Common myeloid progenitor, CD34-positive (primary cell): ENCODE data around the gene BNIP3.
"Not testable (repeated sequence)": the region's sequence is repeated elsewhere in the genome, so short reads cannot be mapped to it uniquely, and the experiment has no call there.

Source experiments
- CTCF ChIA-PET: fragments of 350-600 bp; sonication (Branson Sonifier 250); formaldehyde crosslinking; loops from one replicate; lab custom pipeline; 2021; ENCODE audit warnings: antibody characterized with exemption; lab: Charles Lee
- POLR2A ChIA-PET: fragments of 350-600 bp; sonication (Branson Sonifier 250); formaldehyde crosslinking; loops from one replicate; lab custom pipeline; 2021; ENCODE audit warnings: antibody characterized with exemption; lab: Charles Lee
- DNase-seq, 3 donors: peaks; one replicate each; pipeline versions ENCODE4 v3.0.0 to v3.0.0-alpha.2; 2013
- H3K27ac ChIP-seq, 2 experiments: 1 replicate in 1 of 2; 2 replicates in 1 of 2; pipeline ENCODE4 v1.7.0; 2013; ENCODE audit warnings: inconsistent platforms in 2 of 2, low read length in 2 of 2, mild to moderate bottlenecking in 2 of 2, low read depth in 1 of 2, moderate library complexity in 1 of 2; ENCODE audit not compliant: severe bottlenecking in 2 of 2, insufficient read depth in 1 of 2, poor library complexity in 1 of 2
- H3K27me3 ChIP-seq, 5 experiments: replicated peaks in 2 of 5; 1 replicate in 3 of 5; 2 replicates in 2 of 5; pipeline versions ENCODE4 v1.6.1 to v1.7.0; 2013; ENCODE audit warnings: low read length in 4 of 5, mild to moderate bottlenecking in 2 of 5, moderate library complexity in 2 of 5, inconsistent platforms in 1 of 5; ENCODE audit not compliant: insufficient read depth in 5 of 5, control insufficient read depth in 4 of 5
- H3K36me3 ChIP-seq, 4 experiments: 1 replicate in 2 of 4; 2 replicates in 2 of 4; pipeline versions ENCODE4 v1.6.1 to v1.7.0; 2013; ENCODE audit warnings: low read length in 3 of 4, control low read depth in 1 of 4, mild to moderate bottlenecking in 1 of 4; ENCODE audit not compliant: control insufficient read depth in 4 of 4, insufficient read depth in 4 of 4
- H3K4me1 ChIP-seq, 4 experiments: 1 replicate in 3 of 4; 2 replicates in 1 of 4; pipeline versions ENCODE4 v1.6.1 to v1.7.1; 2013; ENCODE audit warnings: low read length in 3 of 4, mild to moderate bottlenecking in 3 of 4, control low read depth in 1 of 4, inconsistent platforms in 1 of 4, moderate library complexity in 1 of 4; ENCODE audit not compliant: control insufficient read depth in 4 of 4, insufficient read depth in 4 of 4; ENCODE audit errors: control extremely low read depth in 1 of 4
- H3K4me3 ChIP-seq, 7 experiments: 1 replicate in 4 of 7; 2 replicates in 3 of 7; pipeline versions ENCODE4 v1.5.1 to v1.7.0; 2013; ENCODE audit warnings: mild to moderate bottlenecking in 7 of 7, low read length in 6 of 7, moderate library complexity in 6 of 7, inconsistent platforms in 2 of 7, low read depth in 2 of 7, control low read depth in 1 of 7; ENCODE audit not compliant: insufficient read depth in 4 of 7, control insufficient read depth in 1 of 7; ENCODE audit errors: extremely low read depth in 1 of 7
- H3K9me3 ChIP-seq, 5 experiments: 1 replicate in 4 of 5; 2 replicates in 1 of 5; pipeline versions ENCODE4 v1.6.1 to v1.7.1; 2013; ENCODE audit warnings: low read length in 4 of 5, mild to moderate bottlenecking in 2 of 5, inconsistent platforms in 1 of 5, low read depth in 1 of 5, moderate library complexity in 1 of 5; ENCODE audit not compliant: control insufficient read depth in 4 of 5, insufficient read depth in 2 of 5; ENCODE audit errors: control extremely low read depth in 1 of 5
- WGBS: methylation state at CpG from one replicate; pipeline ENCODE4 v1.1.5; 2013; ENCODE audit not compliant: insufficient coverage; 5-methylcytosine and 5-hydroxymethylcytosine counted together

BNIP3 gene

GRCh38 chr10:131921184-131921583, 60.5 kb downstream of the BNIP3 start:
- H3K9me3 ChIP-seq, result peaks cover 0 to 15% (median 5%) of the 10 kb centered on the region in 5 experiments
- CTCF ChIA-PET, result interaction anchor here (1.2 kb wide), 1 partner anchor 15 kb away, joined by 3 read pairs; no protein-coding TSS in a partner anchor
- POLR2A ChIA-PET, result no interaction called here
- H3K27ac ChIP-seq, result no peak overlapping the region
- H3K27me3 ChIP-seq, result no peaks in the 10 kb centered on the region
- H3K36me3 ChIP-seq, result peaks cover 0 to 3% (median 1%) of the 10 kb centered on the region in 4 experiments
- DNase-seq, result no peak
- WGBS, result 95% methylated on average over 8 of the region's 8 CpGs
- no peak overlapping the region for H3K4me3 ChIP-seq
- H3K4me1 ChIP-seq, result peaks cover 0 to 7% (median 0%) of the 10 kb centered on the region in 4 experiments

GRCh38 chr10:131920693-131921092, 61.0 kb downstream of the BNIP3 start:
- 95% methylated on average over 5 of the region's 5 CpGs for WGBS
- ChIA-PET CTCF (interaction anchor here (1.2 kb wide), 1 partner anchor 15 kb away, joined by 3 read pairs; no protein-coding TSS in a partner anchor), POLR2A (no interaction called here)
- DNase-seq, result no peak
- Histone ChIP-seq H3K36me3 (peaks cover 0 to 3% (median 1%) of the 10 kb centered on the region in 4 experiments), H3K9me3 (peaks cover 0 to 11% (median 2%) of the 10 kb centered on the region in 5 experiments), H3K4me1 (peaks cover 0 to 9% (median 0%) of the 10 kb centered on the region in 4 experiments), H3K27ac (no peak overlapping the region), H3K4me3 (no peak overlapping the region), H3K27me3 (no peaks in the 10 kb centered on the region)

- ChIA-PET CTCF (no interaction called here), POLR2A (no interaction called here)
- peaks cover 0 to 7% (median 0%) of the 10 kb centered on the region in 5 experiments for H3K9me3 ChIP-seq
- H3K27ac ChIP-seq, result no peak overlapping the region
- H3K27me3 ChIP-seq, result no peaks in the 10 kb centered on the region
- H3K4me3 ChIP-seq, result no peak overlapping the region
- peaks cover 0 to 7% (median 0%) of the 10 kb centered on the region in 4 experiments for H3K4me1 ChIP-seq
- DNase-seq, result no peak
- peaks cover 0 to 3% (median 1%) of the 10 kb centered on the region in 4 experiments for H3K36me3 ChIP-seq
- WGBS, result 97% methylated on average over 11 of the region's 11 CpGs
These were observed 61.6 kb downstream of the BNIP3 start for GRCh38 chr10:131920151-131920550.

- POLR2A ChIA-PET, DNase-seq, H3K36me3 ChIP-seq, CTCF ChIA-PET, H3K27me3 ChIP-seq, H3K4me1 ChIP-seq, H3K4me3 ChIP-seq, H3K9me3 ChIP-seq, H3K27ac ChIP-seq: not testable (repeated sequence)
- WGBS, result 94% methylated on average over 14 of the region's 14 CpGs
These were observed 62.3 kb downstream of the BNIP3 start for GRCh38 chr10:131919461-131919860.
